ENCODE results near the gene RAB6C.
"Not testable (repeated sequence)": the region's sequence is repeated elsewhere in the genome, so short reads cannot be mapped to it uniquely, and the experiment has no call there.

The RAB6C gene

DNA sequence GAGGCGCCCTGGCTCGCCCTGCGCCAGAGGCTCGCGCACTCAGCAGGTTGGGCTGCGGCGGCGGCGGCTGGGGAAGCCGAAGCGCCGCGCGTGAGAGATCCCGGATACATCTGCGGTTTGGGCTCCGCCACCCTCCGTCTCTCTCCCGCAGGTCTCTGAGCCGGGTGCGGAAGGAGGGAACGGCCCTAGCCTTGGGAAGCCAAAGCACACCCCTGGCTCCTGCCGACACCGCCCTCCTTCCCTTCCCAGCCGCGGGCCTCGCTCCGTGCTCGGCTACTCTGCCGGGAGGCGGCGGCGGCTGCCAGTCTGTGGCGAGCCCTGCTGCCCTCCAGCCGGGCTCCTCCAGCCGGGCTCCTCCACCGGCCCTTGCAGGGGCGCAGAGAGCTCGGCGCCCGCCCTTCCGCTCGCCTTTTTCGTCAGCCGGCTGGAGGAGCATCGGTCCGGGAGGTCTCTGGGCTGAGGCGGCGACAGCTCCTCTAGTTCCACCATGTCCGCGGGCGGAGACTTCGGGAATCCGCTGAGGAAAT is at the start of gene RAB6C:
RAB6C (plus strand) TSS at position 38 of the 527 bp plus-strand sequence; CDS start at position 488, 450 bp downstream.
- FAIRE-seq: peak; percentile 13
- DNase-seq (ENCODE audit: low spot score): peak; percentile 9

DNA sequence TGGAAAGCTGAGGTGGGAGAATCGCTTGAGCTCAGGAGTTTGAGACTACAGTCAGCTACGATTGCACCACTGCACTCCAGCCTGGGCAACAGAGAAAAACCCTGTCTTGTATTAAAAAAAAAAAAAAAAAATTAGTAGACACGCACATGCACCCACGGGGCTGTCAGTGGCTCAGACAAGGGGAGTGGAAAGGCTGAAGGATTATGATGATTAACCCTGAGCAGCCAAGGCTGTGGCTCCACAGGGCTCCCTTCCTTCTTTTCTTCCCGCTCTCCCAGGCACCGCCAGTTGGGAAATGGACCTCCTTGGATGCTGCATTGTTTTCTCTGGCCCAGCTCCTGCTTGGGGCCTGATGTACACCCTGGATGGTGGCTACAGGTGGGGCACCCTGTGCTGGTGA is 49.0 kb upstream of the RAB6C start:
- FAIRE-seq (no peak), DNase-seq (ENCODE audit: low spot score) (no peak)

DNA sequence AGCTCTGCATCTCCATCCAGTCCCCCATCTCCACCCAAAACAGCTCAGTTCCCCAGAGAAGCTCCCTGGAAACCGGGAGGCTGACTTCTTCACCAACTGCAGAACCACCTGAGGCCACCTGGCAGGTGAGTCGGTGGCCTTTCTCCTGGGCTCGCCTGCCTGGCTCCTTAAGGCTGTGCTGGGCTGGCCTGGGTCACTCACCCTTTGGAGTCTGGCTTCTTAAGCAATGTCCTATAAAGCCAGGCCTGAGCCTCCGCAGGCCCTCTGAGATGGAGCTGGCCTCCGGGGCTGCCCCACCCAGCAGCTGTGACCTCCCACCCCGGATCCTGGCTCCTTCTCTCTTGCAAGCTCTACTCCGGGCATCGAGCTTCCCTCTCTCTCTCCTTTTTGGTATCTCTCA is 46.1 kb upstream of the RAB6C start:
- DNase-seq (ENCODE audit: low spot score); FAIRE-seq: not testable (repeated sequence)

DNA sequence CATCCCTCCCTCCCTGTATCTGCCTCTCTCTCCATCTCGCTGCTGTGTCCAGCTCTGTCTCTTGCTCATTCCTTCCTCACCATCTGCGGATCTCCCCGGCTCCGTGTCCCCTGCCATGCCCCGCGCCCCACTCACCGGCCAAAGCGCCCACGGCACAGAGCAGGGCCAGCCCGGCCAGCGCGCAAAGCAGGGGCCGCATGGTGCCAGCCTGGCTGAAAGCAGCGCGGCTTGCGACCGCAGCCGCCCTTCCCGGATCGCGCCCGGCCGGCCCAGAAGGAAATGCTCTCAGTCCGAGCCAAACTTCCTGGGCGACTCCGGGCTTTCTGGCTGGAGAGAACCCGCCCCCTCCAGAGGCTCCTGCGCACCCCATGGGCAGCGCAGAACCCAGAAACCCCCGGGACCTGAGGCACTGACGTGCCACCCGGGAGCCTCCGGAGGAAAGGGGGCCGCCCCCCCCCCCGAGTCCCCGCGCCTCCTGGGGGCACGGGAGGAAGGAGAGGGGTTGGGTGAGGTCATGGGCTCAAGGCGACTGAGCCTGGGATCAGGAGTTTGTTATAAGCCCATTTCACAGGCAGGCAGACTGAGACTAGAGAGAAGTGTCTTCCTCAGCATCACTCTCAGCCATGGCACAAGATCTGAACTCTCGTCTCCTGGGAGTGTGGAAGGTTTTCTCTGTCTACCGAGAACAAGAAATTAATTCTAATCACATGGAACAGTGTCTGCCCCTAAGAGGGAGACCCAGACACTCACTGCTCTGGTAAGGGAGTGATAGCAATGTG is 45.2 kb upstream of the RAB6C start:
- peak; percentile 87 for FAIRE-seq
- DNase-seq (ENCODE audit: low spot score): no peak

DNA sequence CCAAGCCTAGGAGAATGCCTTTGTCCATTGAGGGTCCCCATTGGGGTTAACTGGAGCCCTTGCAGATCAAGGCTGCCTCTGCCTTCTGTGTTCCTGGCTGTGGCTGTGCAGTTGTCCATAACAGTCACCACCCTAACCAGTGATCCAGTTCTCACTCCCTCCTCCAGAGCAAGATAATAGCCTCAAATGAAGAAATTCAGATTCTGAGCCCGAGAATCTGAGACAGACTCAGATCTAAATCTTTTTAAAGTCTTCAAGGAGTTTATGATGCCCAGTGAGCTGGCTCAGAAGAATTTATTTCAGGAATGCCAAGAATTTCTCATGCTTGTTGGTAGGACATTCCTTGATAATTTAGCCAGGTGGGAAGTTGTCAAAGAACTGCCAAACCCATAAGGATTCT is 44.3 kb upstream of the RAB6C start:
- FAIRE-seq (no peak), DNase-seq (ENCODE audit: low spot score) (peak; percentile 26)

DNA sequence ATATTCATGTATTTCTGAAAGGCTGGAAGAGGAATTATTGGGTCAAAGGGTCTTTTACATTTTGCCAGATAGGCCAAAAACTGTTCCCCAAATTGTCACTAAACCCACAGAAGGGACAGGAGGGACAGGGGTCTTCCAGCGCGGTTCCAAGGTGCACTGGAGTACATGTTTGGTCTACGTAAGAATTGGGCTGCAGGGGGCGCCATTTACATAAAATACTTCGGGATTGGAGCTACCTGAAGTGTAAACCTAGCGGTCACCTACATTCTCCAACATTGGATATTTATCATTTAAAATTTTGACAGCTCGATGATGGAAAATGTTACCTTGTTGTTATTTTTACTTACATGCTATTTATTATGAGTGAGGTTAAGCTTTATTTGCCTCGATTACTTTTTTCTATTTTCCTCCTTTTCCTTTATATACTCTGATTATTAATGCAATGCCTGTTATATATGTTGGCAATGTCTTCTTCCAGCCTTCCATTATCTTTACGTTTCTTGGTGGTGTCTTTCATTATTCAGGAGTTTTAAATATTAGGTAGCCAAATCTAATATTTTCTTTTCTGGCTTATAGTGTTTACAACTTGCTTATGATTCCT is 43.0 kb upstream of the RAB6C start:
- DNase-seq (ENCODE audit: low spot score) (no peak), FAIRE-seq (no peak)

DNA sequence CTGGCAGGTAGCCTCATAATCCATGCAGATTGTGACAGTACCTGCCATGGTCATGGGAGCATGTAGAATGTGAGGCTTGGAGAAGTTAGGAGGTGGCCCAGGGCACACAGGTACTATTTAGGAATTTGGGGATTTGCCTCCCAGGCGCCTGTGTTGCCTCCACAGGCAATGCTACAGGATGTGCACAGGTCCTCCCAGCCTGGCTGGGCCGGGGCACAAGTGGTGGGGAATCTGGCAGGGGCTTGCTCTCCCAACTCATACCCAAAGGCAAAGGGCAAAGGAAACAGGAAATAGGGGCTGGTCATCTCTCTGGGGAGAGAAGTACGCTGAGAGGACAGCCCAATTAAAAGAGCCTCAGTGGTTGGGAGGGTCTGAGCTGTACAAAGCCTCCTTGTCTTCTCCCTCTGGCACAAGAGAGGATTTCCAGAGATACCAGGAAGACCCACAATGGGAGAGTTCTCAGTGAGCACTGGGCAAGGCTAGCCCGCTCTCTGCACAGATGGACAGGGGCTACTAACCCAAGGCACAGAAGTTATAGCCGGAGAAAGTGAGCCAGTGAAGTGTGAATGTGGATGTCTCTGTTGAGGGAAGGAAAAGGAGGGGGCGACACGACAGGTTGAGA is 40.5 kb upstream of the RAB6C start:
- FAIRE-seq: peak; percentile 55
- DNase-seq (ENCODE audit: low spot score): not testable (repeated sequence)

DNA sequence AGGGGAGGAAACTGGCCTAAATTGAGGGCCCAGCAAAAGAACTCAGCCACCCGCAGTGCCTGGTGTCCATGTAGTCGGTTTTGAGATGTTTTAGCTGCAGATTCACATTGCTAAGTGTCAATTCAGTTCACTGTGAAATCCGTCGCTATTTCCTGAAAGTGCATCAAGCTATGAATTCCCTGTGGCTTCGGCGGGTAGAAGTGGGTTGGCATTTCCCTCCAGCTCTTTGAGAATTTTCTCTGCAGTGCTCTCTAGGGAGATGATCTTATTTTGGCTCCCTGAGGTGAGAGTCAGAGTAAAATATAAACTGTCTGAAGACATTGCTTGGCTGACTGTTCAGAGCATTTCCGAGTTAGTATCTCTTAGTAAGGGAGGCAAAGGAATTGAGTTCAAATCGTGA is 36.0 kb upstream of the RAB6C start:
- not testable (repeated sequence) for DNase-seq (ENCODE audit: low spot score); FAIRE-seq

DNA sequence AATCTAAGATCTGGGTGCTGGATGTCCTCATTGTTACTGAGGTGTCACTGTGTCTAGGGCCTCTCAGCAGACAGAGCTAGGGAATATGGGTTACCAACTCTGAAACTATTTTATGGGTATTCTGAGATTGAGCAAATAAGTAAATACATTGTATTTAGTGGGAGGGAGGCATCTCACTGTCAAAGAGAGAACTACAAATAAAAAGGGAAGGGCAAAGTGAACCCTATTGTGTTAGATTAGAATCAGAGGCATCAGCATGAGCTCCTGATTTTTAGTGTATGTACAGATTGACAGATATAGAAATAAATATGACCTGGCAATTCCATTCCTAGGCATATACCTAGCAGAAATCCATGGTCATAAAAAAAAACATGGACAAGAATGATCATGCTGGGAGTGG is 33.9 kb upstream of the RAB6C start:
- no peak for FAIRE-seq
- DNase-seq (ENCODE audit: low spot score): no peak

DNA sequence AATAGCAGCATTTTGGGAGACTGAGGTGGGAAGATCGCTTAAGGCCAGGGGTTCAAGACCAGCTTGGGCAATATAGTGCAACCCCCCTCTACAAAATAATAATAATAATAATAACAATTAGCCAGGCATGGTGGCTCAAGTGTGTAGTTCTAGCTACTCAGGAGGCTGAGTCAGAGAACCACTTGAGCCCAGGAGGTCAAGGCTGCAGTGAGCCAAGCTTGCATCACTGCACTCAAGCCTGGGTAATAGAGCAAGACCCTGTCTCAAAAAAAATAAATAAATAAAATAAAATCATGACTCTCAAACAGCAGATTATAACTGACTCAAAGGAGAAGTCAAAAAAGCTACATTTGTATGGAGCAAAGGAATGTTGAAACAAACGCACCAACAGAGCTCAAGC is 31.8 kb upstream of the RAB6C start:
- not testable (repeated sequence) for DNase-seq (ENCODE audit: low spot score); FAIRE-seq

DNA sequence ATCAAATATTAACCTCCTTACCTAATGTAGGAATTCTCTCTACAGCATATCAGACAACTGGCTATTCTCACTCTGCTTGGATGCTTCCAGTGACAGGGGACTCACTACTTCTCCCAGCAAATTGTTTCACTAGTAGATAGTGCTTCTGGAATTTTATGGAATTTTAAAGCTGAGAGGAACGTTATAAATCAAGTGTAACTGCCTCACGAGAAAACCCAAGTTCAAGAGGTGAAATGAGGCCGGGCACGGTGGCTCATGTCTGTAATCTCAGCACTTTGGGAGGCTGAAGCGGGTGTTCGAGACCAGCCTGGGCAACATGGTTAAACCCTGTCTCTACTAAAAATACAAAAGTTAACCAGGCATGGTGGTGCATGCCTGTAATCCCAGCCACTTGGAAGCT is 23.3 kb upstream of the RAB6C start:
- not testable (repeated sequence) for DNase-seq (ENCODE audit: low spot score); FAIRE-seq

DNA sequence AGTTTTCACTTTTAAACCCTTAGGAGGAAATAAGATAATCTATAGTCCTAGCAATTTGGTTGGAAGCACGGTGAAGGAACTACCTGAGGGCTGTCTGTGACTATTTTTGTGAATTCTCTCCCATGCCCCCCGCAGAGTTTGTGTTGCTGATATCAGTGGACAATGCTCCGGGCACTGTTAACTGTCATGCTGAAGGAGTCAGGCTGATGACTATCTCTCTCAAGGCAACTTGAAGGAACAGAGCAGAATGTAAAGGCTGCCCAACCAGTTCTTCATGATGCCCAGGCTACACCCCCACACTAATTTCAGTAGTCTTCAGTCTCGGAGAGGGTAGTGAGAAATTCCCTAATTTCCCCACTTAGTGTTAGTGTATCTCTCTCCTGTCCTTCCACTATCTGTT is 21.6 kb upstream of the RAB6C start:
- FAIRE-seq (no peak), DNase-seq (ENCODE audit: low spot score) (no peak)

DNA sequence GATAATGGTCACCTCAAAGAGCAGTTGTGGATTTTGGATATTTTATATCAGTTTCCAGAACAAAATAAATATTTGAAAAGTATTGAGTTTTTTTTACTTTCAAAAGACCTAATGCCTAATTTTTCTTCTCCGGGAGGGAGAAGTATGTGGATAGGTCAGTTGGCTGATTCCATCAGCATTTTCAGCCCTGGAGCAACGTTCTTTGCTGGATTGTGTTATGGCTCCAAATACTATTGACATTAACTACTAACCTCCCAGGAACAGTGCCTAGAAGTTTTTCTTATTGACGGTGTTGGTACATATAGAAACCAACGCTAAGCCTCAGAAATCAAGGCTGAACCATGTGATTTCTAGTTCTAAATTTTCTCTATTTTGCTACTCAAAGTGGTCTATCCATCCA is 20.7 kb upstream of the RAB6C start:
- DNase-seq (ENCODE audit: low spot score); FAIRE-seq: not testable (repeated sequence)

DNA sequence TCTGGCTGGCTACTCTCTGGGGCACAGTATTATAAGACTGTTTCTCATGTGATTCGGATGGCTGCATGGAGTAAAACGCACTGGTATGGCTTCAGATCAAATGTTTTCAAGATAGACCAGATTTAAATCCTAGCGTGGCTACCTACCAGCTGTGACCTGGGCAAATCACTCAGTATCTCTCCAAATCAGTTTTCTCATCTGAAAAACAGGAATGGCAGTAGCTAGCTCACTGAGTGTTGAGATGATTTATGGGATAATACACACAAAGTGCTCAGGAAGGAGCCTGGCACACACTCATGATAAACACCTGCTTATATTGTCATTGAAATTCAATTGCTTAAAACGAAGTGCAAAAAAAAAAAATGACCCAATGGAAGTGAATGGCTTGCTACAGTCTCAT is 10.9 kb upstream of the RAB6C start:
- FAIRE-seq: not testable (repeated sequence)

DNA sequence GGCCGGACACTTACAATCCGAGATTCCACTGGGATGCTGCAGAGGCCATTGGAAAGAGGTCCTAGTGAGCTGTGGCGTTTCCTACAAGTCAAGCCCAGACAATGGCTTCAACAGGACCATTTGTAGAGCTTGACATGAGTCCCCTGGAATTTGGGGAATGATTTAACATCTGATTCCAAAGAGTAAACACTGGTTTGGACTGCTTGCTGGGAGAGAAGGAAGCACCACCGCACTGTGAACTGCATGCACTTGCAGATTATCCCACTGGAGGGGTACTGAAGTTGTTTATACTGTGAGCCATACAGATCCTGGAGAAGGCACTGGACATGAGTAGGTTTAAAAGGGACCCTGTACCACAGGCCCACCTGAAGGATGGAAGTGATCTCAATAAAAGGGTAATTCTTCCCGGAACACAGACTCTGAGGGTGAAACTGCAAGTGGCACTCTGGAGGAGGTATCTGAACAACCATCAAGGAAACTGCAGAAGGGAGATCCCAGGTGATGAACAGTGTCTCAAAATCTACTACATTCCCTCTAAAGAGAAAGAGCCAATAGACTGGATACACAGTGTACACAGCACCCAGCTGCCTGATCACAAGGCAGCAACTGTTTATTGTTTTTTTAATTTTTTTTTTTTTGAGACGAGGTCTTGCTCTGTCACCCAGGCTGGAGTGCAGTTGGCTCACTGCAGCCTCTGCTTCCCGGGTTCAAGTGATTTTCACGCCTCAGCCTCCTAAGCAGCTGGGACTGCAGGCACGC is 4.3 kb upstream of the RAB6C start:
- FAIRE-seq (no peak), DNase-seq (ENCODE audit: low spot score) (no peak)

More for the DNA sequence above, 10.9 kb upstream of the RAB6C start:
- DNase-seq (ENCODE audit: low spot score): not testable (repeated sequence)

DNA sequence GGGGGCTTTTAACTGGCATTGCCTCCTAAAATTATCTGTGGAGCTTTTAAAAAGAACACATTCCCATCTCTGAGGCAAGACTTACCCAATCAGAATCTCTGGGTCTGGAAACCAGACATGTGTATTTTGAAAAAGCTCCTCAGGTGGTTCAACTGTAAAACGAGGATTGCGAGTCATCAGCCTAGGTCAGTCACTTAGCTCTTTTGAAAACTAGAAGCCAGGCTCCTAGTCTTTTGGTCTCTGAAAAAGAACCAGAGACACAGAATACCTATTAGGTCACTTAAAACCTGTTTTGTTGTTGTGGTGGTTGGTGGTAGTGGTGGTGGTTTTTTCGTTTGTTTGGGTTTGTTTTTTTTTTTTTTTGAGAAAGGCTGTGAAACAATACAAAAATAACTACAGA is 2.5 kb upstream of the RAB6C start:
- FAIRE-seq; DNase-seq (ENCODE audit: low spot score): not testable (repeated sequence)

DNA sequence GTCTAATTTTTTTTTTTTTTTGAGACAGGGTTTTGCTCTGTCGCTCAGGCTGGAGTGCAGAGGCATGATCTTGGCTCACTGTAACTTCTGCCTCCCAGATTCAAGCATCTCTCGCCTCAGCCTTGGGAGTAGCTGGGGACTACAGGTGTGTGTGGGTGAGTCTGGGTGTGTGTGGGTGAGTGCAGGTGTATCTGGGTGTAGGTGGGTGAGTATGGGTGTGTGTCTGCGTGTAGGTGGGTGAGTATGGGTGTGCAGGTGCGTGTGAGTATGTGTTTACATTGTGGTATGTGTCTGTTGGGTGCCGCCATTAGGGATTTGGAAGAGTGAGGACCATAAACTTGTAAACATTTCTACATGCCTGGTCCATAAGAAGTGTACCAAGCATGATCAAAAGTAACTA is 1.5 kb upstream of the RAB6C start:
- FAIRE-seq (no peak), DNase-seq (ENCODE audit: low spot score) (no peak)

DNA sequence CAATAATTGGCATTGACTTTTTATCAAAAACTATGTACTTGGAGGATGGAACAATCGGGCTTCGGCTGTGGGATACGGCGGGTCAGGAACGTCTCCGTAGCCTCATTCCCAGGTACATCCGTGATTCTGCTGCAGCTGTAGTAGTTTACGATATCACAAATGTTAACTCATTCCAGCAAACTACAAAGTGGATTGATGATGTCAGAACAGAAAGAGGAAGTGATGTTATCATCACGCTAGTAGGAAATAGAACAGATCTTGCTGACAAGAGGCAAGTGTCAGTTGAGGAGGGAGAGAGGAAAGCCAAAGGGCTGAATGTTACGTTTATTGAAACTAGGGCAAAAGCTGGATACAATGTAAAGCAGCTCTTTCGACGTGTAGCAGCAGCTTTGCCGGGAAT is 780 bp downstream of the RAB6C start:
- not testable (repeated sequence) for DNase-seq (ENCODE audit: low spot score)
- peak; percentile 95 for FAIRE-seq

DNA sequence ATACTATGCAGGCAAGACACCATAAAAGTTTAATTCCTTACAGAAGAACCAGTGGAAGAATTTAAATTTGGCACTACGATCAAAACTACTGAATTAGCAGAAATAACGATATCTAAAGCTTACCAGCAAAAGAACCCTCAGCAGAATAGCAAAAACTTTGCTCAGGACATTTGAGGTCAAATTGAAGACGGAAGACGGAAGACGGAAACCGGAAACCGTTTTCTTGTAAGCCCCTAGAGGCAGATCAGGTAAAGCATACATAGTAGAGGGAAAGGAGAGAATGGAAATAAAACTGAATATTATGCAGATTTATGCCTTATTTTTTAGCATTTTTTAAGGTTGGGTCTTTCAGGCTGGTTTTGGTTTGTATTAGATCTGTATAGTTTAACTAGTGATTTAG is 2.2 kb downstream of the RAB6C start:
- not testable (repeated sequence) for DNase-seq (ENCODE audit: low spot score); FAIRE-seq

DNA sequence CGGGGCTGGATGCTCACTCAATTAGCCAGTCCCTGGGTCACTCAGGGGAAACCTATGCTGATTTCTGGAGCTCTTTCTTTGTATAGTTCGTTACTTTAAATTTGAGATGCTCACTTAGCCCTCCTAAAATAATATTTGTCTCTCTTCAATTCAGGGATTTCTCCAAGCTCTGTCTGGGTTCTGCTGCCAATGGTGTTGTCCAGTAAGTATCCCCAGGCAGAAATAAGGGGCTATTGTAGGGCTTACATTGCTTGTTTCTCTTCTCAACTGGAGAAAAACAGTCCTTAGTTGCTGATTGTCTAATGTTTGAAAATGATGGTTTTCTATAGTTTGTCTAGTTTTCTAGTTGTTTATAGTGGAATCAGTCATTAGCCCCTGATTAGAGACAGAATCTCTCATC is 5.0 kb downstream of the RAB6C start:
- FAIRE-seq: no peak
- no peak for DNase-seq (ENCODE audit: low spot score)

DNA sequence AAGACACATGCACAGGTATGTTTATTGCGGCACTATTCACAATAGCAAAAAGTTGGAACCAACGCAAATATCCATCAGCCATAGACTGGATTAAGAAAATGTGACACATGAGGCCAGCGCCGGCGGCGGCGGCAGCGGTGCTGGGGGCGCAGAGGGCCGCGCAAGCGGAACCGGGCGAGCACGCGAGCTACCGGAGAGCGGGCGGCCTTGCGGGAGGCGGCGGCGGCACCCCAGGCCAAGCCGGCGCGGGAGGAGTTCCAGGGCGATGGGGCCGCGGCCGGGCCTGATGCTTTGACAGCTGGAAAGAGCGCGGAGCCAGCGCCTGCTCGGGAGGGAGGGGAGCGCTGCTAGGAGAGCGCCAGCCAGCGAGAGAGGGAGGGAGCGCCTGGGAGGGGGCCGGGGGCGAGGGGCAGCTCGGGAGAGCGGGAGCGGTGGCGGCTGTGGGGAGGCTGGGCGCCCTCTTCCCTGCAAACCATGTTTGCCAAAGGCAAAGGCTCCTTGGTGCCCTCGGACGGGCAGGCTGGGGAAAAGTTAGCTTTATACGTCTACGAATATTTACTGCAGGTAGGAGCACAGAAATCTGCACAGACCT is 13.0 kb downstream of the RAB6C start:
- DNase-seq (ENCODE audit: low spot score); FAIRE-seq: not testable (repeated sequence)

Measured in urothelium cell line (cell line).